ENCODE results near the gene CACNA2D3.

Gene CACNA2D3

DNA sequence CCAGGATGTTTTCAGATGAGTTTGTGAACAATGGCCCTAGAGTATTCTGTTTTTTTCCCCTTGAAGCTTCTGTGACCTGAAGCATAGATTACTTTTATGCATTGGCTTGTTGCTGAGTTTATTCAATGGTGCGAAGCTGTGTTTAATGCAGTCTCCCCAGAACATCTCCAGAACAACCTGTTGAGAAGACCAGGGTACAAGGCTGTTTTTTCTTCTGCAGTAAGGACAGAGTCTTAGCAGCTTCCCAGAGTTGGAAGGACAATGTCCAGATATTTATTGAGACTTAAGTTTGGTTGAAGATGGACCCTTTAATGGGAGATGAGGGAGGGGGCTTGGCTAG is 509.9 kb downstream of the CACNA2D3 start:
- TF ChIP-seq TAF1 (IDR thresholded peaks at IDR 0.05; ENCODE audit: borderline replicate concordance, insufficient read depth, low read length) (no peak), POLR2AphosphoS5 (IDR thresholded peaks at IDR 0.05; ENCODE audit: low read depth, low read length) (no peak), SIN3A (IDR thresholded peaks at IDR 0.05; ENCODE audit: borderline replicate concordance, insufficient read depth, low read length) (no peak), FOXP2 (optimal IDR thresholded peaks at IDR 0.05; ENCODE audit: borderline replicate concordance, extremely low read depth, extremely low read length, insufficient read depth) (no peak)
- TF ChIP-seq, protein P1, sequence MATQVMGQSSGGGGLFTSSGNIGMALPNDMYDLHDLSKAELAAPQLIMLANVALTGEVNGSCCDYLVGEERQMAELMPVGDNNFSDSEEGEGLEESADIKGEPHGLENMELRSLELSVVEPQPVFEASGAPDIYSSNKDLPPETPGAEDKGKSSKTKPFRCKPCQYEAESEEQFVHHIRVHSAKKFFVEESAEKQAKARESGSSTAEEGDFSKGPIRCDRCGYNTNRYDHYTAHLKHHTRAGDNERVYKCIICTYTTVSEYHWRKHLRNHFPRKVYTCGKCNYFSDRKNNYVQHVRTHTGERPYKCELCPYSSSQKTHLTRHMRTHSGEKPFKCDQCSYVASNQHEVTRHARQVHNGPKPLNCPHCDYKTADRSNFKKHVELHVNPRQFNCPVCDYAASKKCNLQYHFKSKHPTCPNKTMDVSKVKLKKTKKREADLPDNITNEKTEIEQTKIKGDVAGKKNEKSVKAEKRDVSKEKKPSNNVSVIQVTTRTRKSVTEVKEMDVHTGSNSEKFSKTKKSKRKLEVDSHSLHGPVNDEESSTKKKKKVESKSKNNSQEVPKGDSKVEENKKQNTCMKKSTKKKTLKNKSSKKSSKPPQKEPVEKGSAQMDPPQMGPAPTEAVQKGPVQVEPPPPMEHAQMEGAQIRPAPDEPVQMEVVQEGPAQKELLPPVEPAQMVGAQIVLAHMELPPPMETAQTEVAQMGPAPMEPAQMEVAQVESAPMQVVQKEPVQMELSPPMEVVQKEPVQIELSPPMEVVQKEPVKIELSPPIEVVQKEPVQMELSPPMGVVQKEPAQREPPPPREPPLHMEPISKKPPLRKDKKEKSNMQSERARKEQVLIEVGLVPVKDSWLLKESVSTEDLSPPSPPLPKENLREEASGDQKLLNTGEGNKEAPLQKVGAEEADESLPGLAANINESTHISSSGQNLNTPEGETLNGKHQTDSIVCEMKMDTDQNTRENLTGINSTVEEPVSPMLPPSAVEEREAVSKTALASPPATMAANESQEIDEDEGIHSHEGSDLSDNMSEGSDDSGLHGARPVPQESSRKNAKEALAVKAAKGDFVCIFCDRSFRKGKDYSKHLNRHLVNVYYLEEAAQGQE (IDR thresholded peaks at IDR 0.05; ENCODE audit: insufficient read depth in 1 of 2, low read depth in 2 of 2, low read length in 2 of 2): no peak

DNA sequence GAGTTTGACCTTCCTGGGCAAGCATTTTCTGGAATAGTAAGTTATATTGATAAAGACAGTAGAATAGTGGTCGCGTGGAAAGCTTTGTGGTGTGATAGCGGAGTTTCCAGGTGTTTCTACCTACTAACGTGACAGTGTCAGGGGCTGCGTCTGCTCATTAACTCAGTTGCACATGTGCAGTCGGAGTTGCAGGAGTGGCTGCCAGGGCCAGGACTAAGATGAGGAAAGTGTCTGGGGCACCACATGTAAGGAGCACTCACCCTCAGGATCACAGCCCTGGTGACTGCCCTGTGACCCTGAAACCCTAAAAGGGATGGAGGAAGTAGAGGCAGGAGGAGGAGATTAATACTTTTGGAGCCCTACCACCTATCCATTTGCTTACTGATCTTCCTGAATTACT is 510.5 kb downstream of the CACNA2D3 start:
- TF ChIP-seq FOXP2 (optimal IDR thresholded peaks at IDR 0.05; ENCODE audit: borderline replicate concordance, extremely low read depth, extremely low read length, insufficient read depth): no peak
- no peak for TF ChIP-seq TAF1 (IDR thresholded peaks at IDR 0.05; ENCODE audit: borderline replicate concordance, insufficient read depth, low read length)

DNA sequence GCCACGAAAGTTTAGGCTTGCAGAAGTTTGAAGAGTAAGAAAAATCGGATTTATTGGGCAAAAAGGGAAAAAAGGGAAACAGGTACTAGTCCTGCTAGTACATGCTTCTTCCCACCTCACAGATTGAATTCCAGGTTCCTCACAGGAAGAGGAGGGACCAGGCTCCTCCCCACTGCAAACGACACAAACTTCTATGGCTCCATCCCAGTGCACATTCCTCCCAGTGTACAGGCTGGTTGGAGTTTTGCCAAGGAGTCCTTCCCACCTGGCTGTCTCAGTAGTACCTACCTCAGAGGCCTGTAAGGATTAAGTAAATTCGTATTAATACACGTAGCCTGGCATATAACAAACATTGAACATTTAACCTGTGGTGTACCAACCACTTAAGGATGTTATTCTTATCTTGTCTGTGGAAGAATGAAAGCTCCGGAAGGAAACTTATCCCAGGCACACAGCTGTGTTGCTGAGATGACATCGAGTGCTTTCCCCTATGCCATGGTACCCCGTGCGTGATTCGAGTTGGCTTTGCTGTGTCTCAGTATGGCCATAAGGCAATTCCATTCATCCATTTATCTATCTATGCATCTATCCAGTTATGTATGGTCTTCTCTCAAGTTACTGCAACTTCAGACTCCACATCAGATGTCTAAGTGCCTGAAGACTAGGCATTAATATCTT is 511.2 kb downstream of the CACNA2D3 start:
- TF ChIP-seq, protein P1 (IDR thresholded peaks at IDR 0.05; ENCODE audit: insufficient read depth in 1 of 2, low read depth in 2 of 2, low read length in 2 of 2): no peak
- TF ChIP-seq TAF1 (IDR thresholded peaks at IDR 0.05; ENCODE audit: borderline replicate concordance, insufficient read depth, low read length) (no peak), POLR2AphosphoS5 (IDR thresholded peaks at IDR 0.05; ENCODE audit: low read depth, low read length) (no peak), FOXP2 (optimal IDR thresholded peaks at IDR 0.05; ENCODE audit: borderline replicate concordance, extremely low read depth, extremely low read length, insufficient read depth) (no peak), SIN3A (IDR thresholded peaks at IDR 0.05; ENCODE audit: borderline replicate concordance, insufficient read depth, low read length) (no peak)

DNA sequence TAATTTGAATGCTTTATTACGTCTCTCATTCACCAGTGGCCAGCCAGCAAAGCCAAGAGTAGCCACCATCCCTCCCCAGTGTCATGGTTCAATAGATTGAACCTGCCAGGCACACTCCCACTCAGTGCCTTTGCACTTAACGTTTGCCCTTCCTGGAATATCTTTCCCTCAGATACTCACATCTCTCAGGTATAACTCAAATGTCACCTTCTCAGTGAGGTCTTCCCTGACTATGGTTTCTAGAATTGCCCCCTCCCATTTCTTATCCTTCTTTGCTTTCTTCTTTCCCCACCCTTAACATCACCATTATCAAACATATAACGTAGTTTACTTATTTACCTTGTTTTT is 511.7 kb downstream of the CACNA2D3 start:
- no peak for TF ChIP-seq POLR2AphosphoS5 (IDR thresholded peaks at IDR 0.05; ENCODE audit: low read depth, low read length)
- TF ChIP-seq, protein P1 (IDR thresholded peaks at IDR 0.05; ENCODE audit: insufficient read depth in 1 of 2, low read depth in 2 of 2, low read length in 2 of 2): no peak
- TF ChIP-seq FOXP2 (optimal IDR thresholded peaks at IDR 0.05; ENCODE audit: borderline replicate concordance, extremely low read depth, extremely low read length, insufficient read depth): no peak
- no peak for TF ChIP-seq SIN3A (IDR thresholded peaks at IDR 0.05; ENCODE audit: borderline replicate concordance, insufficient read depth, low read length)

DNA sequence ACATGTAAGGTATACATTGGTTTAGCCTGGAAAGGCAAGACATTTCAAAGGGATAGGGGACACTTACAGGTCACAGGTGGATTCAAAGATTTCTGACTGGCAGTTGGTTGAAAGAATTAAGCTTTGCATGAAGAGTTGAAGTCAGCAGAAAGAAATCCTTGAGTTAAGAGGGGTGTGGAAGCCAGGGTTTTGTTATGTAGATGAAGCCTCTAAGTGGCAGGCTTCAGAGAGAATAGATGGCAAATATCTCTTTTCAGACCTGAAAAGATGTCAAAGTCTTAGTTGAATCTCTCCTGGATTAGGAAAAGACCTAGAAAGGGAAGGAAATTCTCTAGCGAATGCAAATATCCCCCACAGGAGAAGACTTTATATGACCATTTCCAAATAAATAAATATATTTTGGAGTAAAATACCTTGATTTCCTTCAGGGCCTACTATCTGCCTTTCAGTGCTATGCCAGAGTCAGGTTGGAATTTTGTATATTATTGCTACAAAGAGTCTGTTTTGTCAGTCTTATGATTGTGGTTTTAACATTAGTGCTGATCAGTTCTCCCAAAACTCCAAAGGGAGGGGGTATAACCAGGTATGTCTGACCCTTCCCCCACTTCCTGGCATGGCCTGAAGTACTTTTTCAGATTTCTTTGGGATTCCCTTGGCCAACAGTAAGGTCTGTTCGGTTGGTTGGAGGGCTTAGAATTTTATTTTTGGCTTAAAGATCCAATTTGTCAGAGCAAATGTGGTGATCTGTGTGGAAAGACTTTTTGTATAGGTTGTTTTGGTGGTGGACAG is 519.1 kb downstream of the CACNA2D3 start:
- TF ChIP-seq SIN3A (IDR thresholded peaks at IDR 0.05; ENCODE audit: borderline replicate concordance, insufficient read depth, low read length) (no peak), TAF1 (IDR thresholded peaks at IDR 0.05; ENCODE audit: borderline replicate concordance, insufficient read depth, low read length) (no peak), FOXP2 (optimal IDR thresholded peaks at IDR 0.05; ENCODE audit: borderline replicate concordance, extremely low read depth, extremely low read length, insufficient read depth) (no peak), POLR2AphosphoS5 (IDR thresholded peaks at IDR 0.05; ENCODE audit: low read depth, low read length) (no peak)
- TF ChIP-seq, protein P1 (IDR thresholded peaks at IDR 0.05; ENCODE audit: insufficient read depth in 1 of 2, low read depth in 2 of 2, low read length in 2 of 2): no peak
